Astrocyte (in vitro differentiated cells and primary cell): ENCODE measurements around the gene PCP2. TPM values are rescaled to one million over a fixed set of nuclear protein-coding genes. Genes with fewer than 3 reads are reported as not detected.

Experiments
- DNase-seq: peaks from one replicate; pipeline ENCODE4 v3.0.0-alpha.2; 2010; ENCODE audit warnings: low read depth
- FAIRE-seq: peaks from 2 replicates; lab custom pipeline; 2011; peaks lifted over from hg19 to GRCh38; lab: Jason Lieb, UNC
- H2AFZ ChIP-seq: 2 replicates; pipeline ENCODE4 v1.6.0; 2012; ENCODE audit warnings: low read depth, low read length, inconsistent platforms
- H3K27ac ChIP-seq: 2 replicates; pipeline ENCODE4 v1.5.1; 2011; ENCODE audit warnings: low read depth, low read length, inconsistent platforms
- H3K27me3 ChIP-seq: 2 replicates; pipeline ENCODE4 v1.6.0; 2011; ENCODE audit warnings: low read length, inconsistent platforms; ENCODE audit not compliant: insufficient read depth
- H3K36me3 ChIP-seq: 2 replicates; pipeline ENCODE4 v1.5.1; 2011; ENCODE audit warnings: low read length, inconsistent platforms; ENCODE audit not compliant: insufficient read depth
- H3K4me1 ChIP-seq: 2 replicates; pipeline ENCODE4 v1.5.1; 2011; ENCODE audit warnings: low read length, inconsistent platforms; ENCODE audit not compliant: insufficient read depth
- H3K4me2 ChIP-seq: 2 replicates; pipeline ENCODE4 v1.6.0; 2012; ENCODE audit warnings: low read length, inconsistent platforms
- H3K4me3 ChIP-seq: 2 replicates; pipeline ENCODE4 v1.5.1; 2011; ENCODE audit warnings: low read depth, mild to moderate bottlenecking, low read length, inconsistent platforms; ENCODE audit not compliant: insufficient read depth
- H3K79me2 ChIP-seq: 2 replicates; pipeline ENCODE4 v1.6.0; 2012; ENCODE audit warnings: mild to moderate bottlenecking, low read length, inconsistent platforms; ENCODE audit not compliant: insufficient read depth
- H3K9ac ChIP-seq: 2 replicates; pipeline ENCODE4 v1.6.0; 2012; ENCODE audit warnings: mild to moderate bottlenecking, low read length, inconsistent platforms
- H3K9me3 ChIP-seq: 2 replicates; pipeline ENCODE4 v1.5.1; 2012; ENCODE audit warnings: low read depth, mild to moderate bottlenecking, low read length, inconsistent platforms; ENCODE audit not compliant: insufficient read depth
- H4K20me1 ChIP-seq: 2 replicates; pipeline ENCODE4 v1.6.0; 2012; ENCODE audit warnings: low read length, inconsistent platforms; ENCODE audit not compliant: insufficient read depth
- H3K27ac Mint-ChIP-seq: one replicate; pipeline ENCODE4 v1.8.0; 2021; ENCODE audit warnings: mild to moderate bottlenecking, mixed read lengths; ENCODE audit not compliant: unreplicated experiment
- H3K27me3 Mint-ChIP-seq: one replicate; pipeline ENCODE4 v1.8.0; 2021; ENCODE audit warnings: low read depth, mixed read lengths; ENCODE audit not compliant: unreplicated experiment
- H3K36me3 Mint-ChIP-seq: one replicate; pipeline ENCODE4 v1.8.0; 2021; ENCODE audit warnings: low read depth, mixed read lengths; ENCODE audit not compliant: unreplicated experiment
- H3K4me1 Mint-ChIP-seq: one replicate; pipeline ENCODE4 v1.8.0; 2021; ENCODE audit warnings: low read depth, mixed read lengths; ENCODE audit not compliant: unreplicated experiment
- H3K4me3 Mint-ChIP-seq: one replicate; pipeline ENCODE4 v1.8.0; 2021; ENCODE audit warnings: mild to moderate bottlenecking, moderate library complexity, mixed read lengths; ENCODE audit not compliant: unreplicated experiment
- H3K9me3 Mint-ChIP-seq: one replicate; pipeline ENCODE4 v1.8.0; 2021; ENCODE audit warnings: mild to moderate bottlenecking, mixed read lengths; ENCODE audit not compliant: unreplicated experiment
- EZH2 ChIP-seq: IDR thresholded peaks from 2 replicates; pipeline ENCODE4 v1.6.1; 2012; ENCODE audit warnings: mild to moderate bottlenecking, low read length, inconsistent platforms; ENCODE audit not compliant: insufficient read depth
- total RNA-seq: library from RNA; stranded (reverse); gene quantifications from 2 replicates; pipeline ENCODE4 v1.2.1, GENCODE V29; 2021
- TF ChIP-seq, protein P1 (sequence below): IDR thresholded peaks from 2 replicates; pipeline ENCODE4 v1.5.1; 2011; ENCODE audit warnings: low read depth, mild to moderate bottlenecking, inconsistent platforms, low read length, moderate library complexity; ENCODE audit not compliant: insufficient read depth

PCP2 gene
- total RNA-seq, 1 donor from 2014 or later, result not detected

- H3K36me3 Mint-ChIP-seq, result peaks cover 10% of the 10 kb centered on the region
- peaks cover 1% of the 10 kb centered on the region for H3K9me3 Mint-ChIP-seq
- H3K4me2 ChIP-seq, result no peak overlapping the region
- H3K9ac ChIP-seq, result no peak overlapping the region
- no peak for FAIRE-seq
- no peak overlapping the region for H3K27ac ChIP-seq
- H4K20me1 ChIP-seq, result peaks cover 17% of the 10 kb centered on the region
- no peaks in the 10 kb centered on the region for H3K9me3 ChIP-seq
- no peak overlapping the region for H2AFZ ChIP-seq
- TF ChIP-seq, protein P1, sequence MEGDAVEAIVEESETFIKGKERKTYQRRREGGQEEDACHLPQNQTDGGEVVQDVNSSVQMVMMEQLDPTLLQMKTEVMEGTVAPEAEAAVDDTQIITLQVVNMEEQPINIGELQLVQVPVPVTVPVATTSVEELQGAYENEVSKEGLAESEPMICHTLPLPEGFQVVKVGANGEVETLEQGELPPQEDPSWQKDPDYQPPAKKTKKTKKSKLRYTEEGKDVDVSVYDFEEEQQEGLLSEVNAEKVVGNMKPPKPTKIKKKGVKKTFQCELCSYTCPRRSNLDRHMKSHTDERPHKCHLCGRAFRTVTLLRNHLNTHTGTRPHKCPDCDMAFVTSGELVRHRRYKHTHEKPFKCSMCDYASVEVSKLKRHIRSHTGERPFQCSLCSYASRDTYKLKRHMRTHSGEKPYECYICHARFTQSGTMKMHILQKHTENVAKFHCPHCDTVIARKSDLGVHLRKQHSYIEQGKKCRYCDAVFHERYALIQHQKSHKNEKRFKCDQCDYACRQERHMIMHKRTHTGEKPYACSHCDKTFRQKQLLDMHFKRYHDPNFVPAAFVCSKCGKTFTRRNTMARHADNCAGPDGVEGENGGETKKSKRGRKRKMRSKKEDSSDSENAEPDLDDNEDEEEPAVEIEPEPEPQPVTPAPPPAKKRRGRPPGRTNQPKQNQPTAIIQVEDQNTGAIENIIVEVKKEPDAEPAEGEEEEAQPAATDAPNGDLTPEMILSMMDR, result no peak
- no peak for TF ChIP-seq EZH2
- H3K36me3 ChIP-seq, result peaks cover 4% of the 10 kb centered on the region
- no peaks in the 10 kb centered on the region for H3K27me3 Mint-ChIP-seq
- no peak overlapping the region for H3K27ac Mint-ChIP-seq
- H3K4me1 Mint-ChIP-seq, result peaks cover 14% of the 10 kb centered on the region
- peaks cover 13% of the 10 kb centered on the region for H3K4me1 ChIP-seq
- H3K4me3 ChIP-seq, result no peak overlapping the region
- peaks cover 65% of the 10 kb centered on the region for H3K79me2 ChIP-seq
- H3K27me3 ChIP-seq, result no peaks in the 10 kb centered on the region
- H3K4me3 Mint-ChIP-seq, result peak overlapping the region; percentile 34
- no peak for DNase-seq
Observed at GRCh38 chr19:7627166-7627565, 6.4 kb downstream of the PCP2 start.

GRCh38 chr19:7625763-7626372 lies 7.7 kb downstream of the PCP2 start:
- no peak overlapping the region for H3K9ac ChIP-seq
- H3K4me3 ChIP-seq, result no peak overlapping the region
- TF ChIP-seq, protein P1, result no peak
- no peak for TF ChIP-seq EZH2
- no peaks in the 10 kb centered on the region for H3K9me3 ChIP-seq
- DNase-seq (no peak), FAIRE-seq (no peak)
- no peak overlapping the region for H3K27ac ChIP-seq
- H3K27ac Mint-ChIP-seq, result no peak overlapping the region
- H3K27me3 Mint-ChIP-seq, result no peaks in the 10 kb centered on the region
- no peak overlapping the region for H3K4me2 ChIP-seq
- H3K79me2 ChIP-seq, result peaks cover 56% of the 10 kb centered on the region
- H3K36me3 Mint-ChIP-seq, result peaks cover 13% of the 10 kb centered on the region
- H4K20me1 ChIP-seq, result peaks cover 17% of the 10 kb centered on the region
- H3K4me1 Mint-ChIP-seq, result peaks cover 12% of the 10 kb centered on the region
- H2AFZ ChIP-seq, result no peak overlapping the region
- H3K4me3 Mint-ChIP-seq, result no peak overlapping the region
- peaks cover 13% of the 10 kb centered on the region for H3K4me1 ChIP-seq
- peaks cover 1% of the 10 kb centered on the region for H3K9me3 Mint-ChIP-seq
- H3K27me3 ChIP-seq, result no peaks in the 10 kb centered on the region
- H3K36me3 ChIP-seq, result peaks cover 4% of the 10 kb centered on the region

DNA sequence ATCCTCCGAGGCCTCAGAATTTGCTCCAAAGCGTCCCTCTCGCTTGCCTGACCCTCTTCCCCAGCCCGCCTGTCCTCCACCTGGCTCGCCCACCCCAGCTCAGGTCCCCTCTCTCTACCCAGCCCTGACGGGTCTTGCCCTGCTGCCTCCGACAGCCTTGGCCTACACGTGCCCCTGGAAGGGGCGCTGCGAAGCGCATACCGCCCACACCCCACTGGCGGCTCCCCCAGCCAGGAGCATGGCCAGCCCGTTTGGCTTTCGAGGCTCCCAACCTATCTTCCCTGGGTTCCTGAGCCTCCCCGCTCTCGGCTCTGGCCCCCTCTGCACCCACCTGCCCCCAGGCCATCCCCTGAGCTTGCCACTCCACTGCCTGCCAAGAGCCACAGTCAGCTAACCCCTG lies 8.7 kb downstream of the PCP2 start:
- peaks cover 17% of the 10 kb centered on the region for H4K20me1 ChIP-seq
- Mint-ChIP-seq H3K4me3 (no peak overlapping the region), H3K27ac (no peak overlapping the region), H3K4me1 (peaks cover 5% of the 10 kb centered on the region), H3K9me3 (peaks cover 1% of the 10 kb centered on the region), H3K27me3 (no peaks in the 10 kb centered on the region), H3K36me3 (peaks cover 13% of the 10 kb centered on the region)
- FAIRE-seq (no peak), DNase-seq (no peak)
- H3K9me3 ChIP-seq, result no peaks in the 10 kb centered on the region
- no peak overlapping the region for H3K9ac ChIP-seq
- no peak overlapping the region for H3K4me3 ChIP-seq
- no peaks in the 10 kb centered on the region for H3K27me3 ChIP-seq
- H3K27ac ChIP-seq, result no peak overlapping the region
- no peak overlapping the region for H2AFZ ChIP-seq
- peaks cover 45% of the 10 kb centered on the region for H3K79me2 ChIP-seq
- H3K36me3 ChIP-seq, result peaks cover 4% of the 10 kb centered on the region
- peaks cover 5% of the 10 kb centered on the region for H3K4me1 ChIP-seq
- TF ChIP-seq, protein P1, result no peak
- TF ChIP-seq EZH2, result no peak
- H3K4me2 ChIP-seq, result no peak overlapping the region
